Keratinocyte (primary cell): ENCODE data around the gene IL11RA. TPM values are rescaled to one million over a fixed set of nuclear protein-coding genes. Genes with fewer than 3 reads are reported as not detected.
A peak's percentile ranks its signal among the peaks of the same experiment; 100 is the strongest.

Source experiments
- DNase-seq: peaks from one replicate; pipeline ENCODE4 v3.0.0-alpha.2; 2011; ENCODE audit warnings: low read depth, missing footprints, low spot score
- FAIRE-seq: peaks from 2 replicates; lab custom pipeline; 2011; peaks lifted over from hg19 to GRCh38; lab: Jason Lieb, UNC
- H2AFZ ChIP-seq: 2 replicates; pipeline ENCODE4 v1.6.0; 2012; ENCODE audit warnings: low read length, control low read depth, inconsistent platforms; ENCODE audit not compliant: control insufficient read depth
- H3K27ac ChIP-seq: 2 replicates; pipeline ENCODE4 v1.5.1; 2011; ENCODE audit warnings: low read length; ENCODE audit not compliant: control insufficient read depth, insufficient read depth
- H3K27me3 ChIP-seq: 3 replicates; pipeline ENCODE4 v1.6.0; 2011; ENCODE audit warnings: low read length; ENCODE audit not compliant: control insufficient read depth, insufficient read depth; ENCODE audit errors: extremely low read depth
- H3K36me3 ChIP-seq, 2 experiments: 2 replicates in 1 of 2; 3 replicates in 1 of 2; pipeline ENCODE4 v1.5.1; 2011; ENCODE audit warnings: low read length in 2 of 2, mild to moderate bottlenecking in 1 of 2; ENCODE audit not compliant: control insufficient read depth in 2 of 2, insufficient read depth in 2 of 2; ENCODE audit errors: extremely low read depth in 1 of 2
- H3K4me1 ChIP-seq: 3 replicates; pipeline ENCODE4 v1.5.1; 2011; ENCODE audit warnings: low read length; ENCODE audit not compliant: control insufficient read depth, insufficient read depth; ENCODE audit errors: extremely low read depth
- H3K4me2 ChIP-seq: 3 replicates; pipeline ENCODE4 v1.6.0; 2011; ENCODE audit warnings: low read depth, low read length; ENCODE audit not compliant: control insufficient read depth, insufficient read depth; ENCODE audit errors: extremely low read depth
- H3K4me3 ChIP-seq, 3 experiments: fragments of 200-600 bp in 1 of 3; sonication (generic) in 1 of 3; 2 replicates in 2 of 3; 3 replicates in 1 of 3; pipeline ENCODE4 v1.5.1; 2011 to 2016; ENCODE audit warnings: low read length in 3 of 3, mild to moderate bottlenecking in 3 of 3, control low read depth in 2 of 3, inconsistent platforms in 1 of 3, low read depth in 1 of 3, mixed read lengths in 1 of 3, mixed run types in 1 of 3, moderate library complexity in 1 of 3; ENCODE audit not compliant: control insufficient read depth in 2 of 3, insufficient read depth in 2 of 3; ENCODE audit errors: extremely low read depth in 1 of 3
- H3K79me2 ChIP-seq: 2 replicates; pipeline ENCODE4 v1.6.0; 2012; ENCODE audit warnings: low read length; ENCODE audit not compliant: control insufficient read depth, insufficient read depth
- H3K9ac ChIP-seq: 3 replicates; pipeline ENCODE4 v1.6.0; 2011; ENCODE audit warnings: low read length; ENCODE audit not compliant: control insufficient read depth, insufficient read depth; ENCODE audit errors: extremely low read depth
- H3K9me1 ChIP-seq: 3 replicates; pipeline ENCODE4 v1.6.0; 2011; ENCODE audit warnings: low read length; ENCODE audit not compliant: control insufficient read depth, insufficient read depth; ENCODE audit errors: extremely low read depth
- H3K9me3 ChIP-seq: 2 replicates; pipeline ENCODE4 v1.5.1; 2012; ENCODE audit warnings: low read depth, low read length; ENCODE audit not compliant: control insufficient read depth
- H4K20me1 ChIP-seq: 3 replicates; pipeline ENCODE4 v1.6.0; 2011; ENCODE audit warnings: low read length; ENCODE audit not compliant: control insufficient read depth, insufficient read depth; ENCODE audit errors: extremely low read depth
- CTCF ChIP-seq, 3 experiments: IDR thresholded peaks in 1 of 3; conservative IDR thresholded peaks in 1 of 3; optimal IDR thresholded peaks in 1 of 3; 2 replicates in 2 of 3; 3 replicates in 1 of 3; pipeline versions ENCODE3 to v1.5.1; 2011; ENCODE audit warnings: low read length in 3 of 3, mild to moderate bottlenecking in 3 of 3, moderate library complexity in 2 of 3, control low read depth in 1 of 3, inconsistent platforms in 1 of 3; ENCODE audit not compliant: insufficient read depth in 2 of 3; ENCODE audit errors: extremely low read depth in 1 of 3
- EZH2 ChIP-seq: IDR thresholded peaks from one replicate; pipeline ENCODE4 v1.6.1; 2012; ENCODE audit warnings: inconsistent platforms, mild to moderate bottlenecking, low read length, moderate library complexity
- dilution Hi-C: fragments of 300-500 bp; cut with MboI; formaldehyde crosslinking; loops from one replicate; pipeline ENCODE4 v1.7.0; 2020; ENCODE audit warnings: low sequenced_read_pairs; ENCODE audit not compliant: extremely low pct_ligation_motif_present
- polyA plus RNA-seq, 5 experiments: library from polyadenylated mRNA; depleted of rRNA in 3 of 5; stranded (reverse) in 3 of 5; stranded (forward) in 1 of 5; unstranded in 1 of 5; fragments of >200 nt; gene quantifications; 1 replicate in 1 of 5; 2 replicates in 3 of 5; 3 replicates in 1 of 5; pipeline versions ENCODE4 v1.2.1 to v1.2.3, GENCODE V29; 2011 to 2012; ENCODE audit warnings: missing spikeins in 2 of 5, low read depth in 1 of 5, low replicate concordance in 1 of 5

The IL11RA gene
- polyA plus RNA-seq, 1 donor (not counting 4 experiments of a cell fraction or from before 2014, with no cell fraction given): 3.1 TPM

- dilution Hi-C loops: no loop called here
- DNase-seq: no peak
Measured at GRCh38 chr9:34607331-34607730, 44.7 kb upstream of the IL11RA start.

GRCh38 chr9:34610434-34611206, 41.4 kb upstream of the IL11RA start:
- FAIRE-seq (no peak), DNase-seq (no peak)
- Histone ChIP-seq H3K79me2 (peaks cover 13% of the 10 kb centered on the region), H3K4me3 (peak overlapping the region; percentile 73 to 90 (median 82)), H3K36me3 (peaks cover 7 to 8% of the 10 kb centered on the region in 2 experiments), H2AFZ (no peak overlapping the region), H3K27ac (no peak overlapping the region), H3K9me3 (no peaks in the 10 kb centered on the region), H3K27me3 (no peaks in the 10 kb centered on the region), H3K9me1 (peaks cover 3% of the 10 kb centered on the region), H4K20me1 (no peaks in the 10 kb centered on the region), H3K4me2 (peak overlapping the region; percentile 97), H3K4me1 (peaks cover 20% of the 10 kb centered on the region), H3K9ac (peak overlapping the region; percentile 96)
- dilution Hi-C loops: no loop called here
- no peak for TF ChIP-seq EZH2
- TF ChIP-seq CTCF (optimal IDR thresholded peaks at IDR 0.05 in 1 of 3, IDR thresholded peaks at IDR 0.05 in 1 of 3, conservative IDR thresholded peaks at IDR 0.05 in 1 of 3; ENCODE audit: extremely low read depth in 1 of 3, insufficient read depth in 2 of 3, low read length in 3 of 3): no peak

More at GRCh38 chr9:34607331-34607730, 44.7 kb upstream of the IL11RA start:
- Histone ChIP-seq H3K9me1 (no peaks in the 10 kb centered on the region), H3K9ac (no peak overlapping the region), H3K36me3 (peaks cover 1 to 3% of the 10 kb centered on the region in 2 experiments), H3K4me3 (no peak overlapping the region), H3K79me2 (peaks cover 13% of the 10 kb centered on the region), H3K9me3 (no peaks in the 10 kb centered on the region), H3K4me1 (peaks cover 13% of the 10 kb centered on the region), H3K4me2 (no peak overlapping the region), H3K27ac (no peak overlapping the region), H2AFZ (no peak overlapping the region), H3K27me3 (no peaks in the 10 kb centered on the region), H4K20me1 (no peaks in the 10 kb centered on the region)
- no peak for TF ChIP-seq CTCF (optimal IDR thresholded peaks at IDR 0.05 in 1 of 3, IDR thresholded peaks at IDR 0.05 in 1 of 3, conservative IDR thresholded peaks at IDR 0.05 in 1 of 3; ENCODE audit: extremely low read depth in 1 of 3, insufficient read depth in 2 of 3, low read length in 3 of 3)
- TF ChIP-seq EZH2: no peak
- FAIRE-seq: no peak
